ENCODE results near the gene SVOPL.

- TF ChIP-seq POLR2A (IDR thresholded peaks at IDR 0.05) (no peak), CTCF (IDR thresholded peaks at IDR 0.05) (no peak)
Measured at GRCh38 chr7:138700857-138701536, at the start of gene SVOPL.

Measured in heart left ventricle (tissue), 13 donors.